Measurements from ENCODE around the gene COQ8B.
A peak's percentile ranks its signal among the peaks of the same experiment; 100 is the strongest.
"Not testable (repeated sequence)": the region's sequence is repeated elsewhere in the genome, so short reads cannot be mapped to it uniquely, and the experiment has no call there.

The COQ8B gene

DNA sequence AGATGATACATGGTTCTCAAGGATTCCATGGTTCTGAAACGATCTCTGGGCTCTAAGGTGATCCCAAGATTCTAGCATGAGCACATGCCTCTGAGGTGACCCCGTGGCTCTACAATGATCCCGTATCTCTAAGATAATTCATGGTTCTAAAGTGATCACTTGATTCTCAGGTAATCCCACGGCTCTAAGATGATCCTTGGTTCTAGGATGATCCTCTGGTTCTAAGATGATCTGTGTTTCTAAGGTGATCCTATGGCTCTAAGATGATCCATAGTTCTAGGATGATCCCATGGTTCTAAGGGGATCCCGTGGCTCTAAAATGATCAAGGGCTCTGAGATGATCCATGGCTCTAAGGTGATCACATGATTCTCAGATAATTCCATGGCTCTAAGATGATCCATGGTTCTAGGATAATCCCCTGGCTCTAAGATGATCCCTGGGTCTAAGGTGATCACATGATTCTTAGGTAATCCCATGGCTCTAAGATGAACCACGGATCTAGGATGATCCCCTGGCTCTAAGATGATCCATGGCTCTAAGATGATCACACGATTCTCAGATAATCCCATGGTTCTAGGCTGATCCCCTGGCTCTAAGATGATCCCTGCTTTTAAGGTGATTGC is 47.6 kb downstream of the COQ8B start:
- no peak for DNase-seq (ENCODE audit: low spot score)

DNA sequence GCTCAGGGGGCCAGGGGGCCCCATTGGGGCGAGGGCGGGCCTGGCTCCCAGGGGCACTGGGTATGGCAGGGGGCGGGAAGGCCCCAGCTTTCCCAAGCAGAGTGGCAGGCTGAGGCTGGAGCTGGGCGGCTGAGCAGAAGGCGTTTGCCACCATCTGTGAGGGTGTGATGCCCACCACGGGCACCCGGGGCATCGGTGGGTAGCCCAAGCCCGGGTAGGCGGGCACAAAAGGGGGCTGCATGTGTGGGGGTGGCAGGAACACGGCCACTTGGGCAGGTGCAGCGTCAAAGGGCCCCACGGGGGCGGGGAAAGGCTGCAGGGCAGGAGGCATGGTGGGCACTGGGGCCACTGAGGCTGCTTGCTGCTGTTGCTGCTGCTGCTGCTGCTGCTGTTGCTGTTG is 49.1 kb downstream of the COQ8B start:
- DNase-seq (ENCODE audit: low spot score), result no peak

DNA sequence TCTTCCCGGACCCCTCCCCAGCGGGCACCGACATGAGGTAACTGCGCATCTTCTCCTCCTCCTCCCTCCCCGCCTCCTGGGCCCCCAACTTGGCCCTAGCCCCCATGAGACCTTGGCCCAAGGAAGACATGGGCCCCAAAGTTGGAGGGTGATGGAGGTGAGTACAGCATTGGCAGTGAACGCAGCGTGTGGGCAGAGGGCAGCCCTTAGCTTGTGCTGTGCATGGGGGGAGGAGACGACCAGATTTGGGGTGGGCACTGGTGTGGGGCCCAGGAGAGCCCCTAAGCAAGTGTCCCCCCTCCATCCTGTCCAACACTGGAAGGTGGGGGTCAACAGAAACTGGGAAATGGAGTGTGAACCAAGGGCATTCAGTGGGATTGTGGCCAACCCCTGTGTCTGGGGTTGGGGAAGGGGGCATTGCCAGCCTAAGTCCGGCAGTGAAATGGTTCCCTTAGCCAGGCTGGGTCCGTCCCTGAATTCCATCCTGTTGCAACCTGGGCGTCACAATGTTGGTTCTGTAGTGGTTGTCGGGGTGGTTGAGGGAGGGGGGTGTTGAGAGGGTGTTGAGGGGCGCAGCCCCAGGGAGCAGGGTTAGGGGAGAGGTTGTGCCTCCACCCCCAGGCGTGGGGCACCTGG is 49.8 kb downstream of the COQ8B start:
- no peak for DNase-seq (ENCODE audit: low spot score)

DNA sequence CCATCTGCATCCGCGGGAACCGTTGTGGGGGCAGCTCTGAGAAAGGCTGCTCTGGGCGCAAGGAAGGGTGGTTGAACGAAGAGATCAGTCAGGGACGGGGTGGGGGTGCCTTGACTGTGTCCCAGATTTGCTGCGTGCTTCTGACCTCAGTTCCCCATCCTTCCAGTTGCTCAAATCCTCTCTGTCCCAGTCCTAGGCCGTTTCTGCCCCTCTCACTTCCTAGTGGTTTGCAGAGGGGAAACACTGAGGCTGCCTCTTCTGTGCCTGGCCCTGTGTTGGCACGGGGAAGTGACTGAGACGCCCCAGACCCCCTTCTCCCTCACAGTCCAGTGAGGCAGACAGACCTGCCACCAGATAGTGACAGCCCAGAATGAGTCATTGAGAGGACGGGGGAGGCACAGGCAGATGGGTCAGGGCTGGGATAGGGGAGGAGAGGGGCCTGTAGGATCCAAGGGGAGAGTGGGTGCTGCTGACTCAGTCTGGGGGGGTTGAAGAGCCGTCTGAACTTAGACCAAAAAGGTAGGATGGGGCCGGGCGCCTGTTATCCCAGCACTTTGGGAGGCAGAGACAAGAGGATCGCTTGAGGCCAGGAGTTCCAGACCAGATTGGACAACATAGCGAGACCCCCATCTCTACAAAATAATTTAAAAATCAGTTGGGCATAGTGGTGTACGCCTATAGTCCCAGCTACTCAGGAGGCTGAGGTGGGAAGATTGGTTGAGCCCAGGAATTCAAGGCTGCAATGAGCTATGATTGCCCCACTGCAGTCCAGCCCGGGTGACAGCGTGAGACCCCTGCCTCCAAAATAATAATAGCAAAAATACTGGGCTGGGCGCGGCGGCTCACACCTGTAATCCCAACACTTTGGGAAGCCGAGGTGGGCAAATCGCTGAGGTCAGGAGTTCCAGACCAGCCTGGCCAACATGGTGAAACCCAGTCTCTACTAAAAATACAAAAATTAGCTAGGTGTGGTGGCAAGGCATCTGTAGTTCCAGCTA is 52.7 kb downstream of the COQ8B start:
- DNase-seq (ENCODE audit: low spot score), result peak; percentile 51

DNA sequence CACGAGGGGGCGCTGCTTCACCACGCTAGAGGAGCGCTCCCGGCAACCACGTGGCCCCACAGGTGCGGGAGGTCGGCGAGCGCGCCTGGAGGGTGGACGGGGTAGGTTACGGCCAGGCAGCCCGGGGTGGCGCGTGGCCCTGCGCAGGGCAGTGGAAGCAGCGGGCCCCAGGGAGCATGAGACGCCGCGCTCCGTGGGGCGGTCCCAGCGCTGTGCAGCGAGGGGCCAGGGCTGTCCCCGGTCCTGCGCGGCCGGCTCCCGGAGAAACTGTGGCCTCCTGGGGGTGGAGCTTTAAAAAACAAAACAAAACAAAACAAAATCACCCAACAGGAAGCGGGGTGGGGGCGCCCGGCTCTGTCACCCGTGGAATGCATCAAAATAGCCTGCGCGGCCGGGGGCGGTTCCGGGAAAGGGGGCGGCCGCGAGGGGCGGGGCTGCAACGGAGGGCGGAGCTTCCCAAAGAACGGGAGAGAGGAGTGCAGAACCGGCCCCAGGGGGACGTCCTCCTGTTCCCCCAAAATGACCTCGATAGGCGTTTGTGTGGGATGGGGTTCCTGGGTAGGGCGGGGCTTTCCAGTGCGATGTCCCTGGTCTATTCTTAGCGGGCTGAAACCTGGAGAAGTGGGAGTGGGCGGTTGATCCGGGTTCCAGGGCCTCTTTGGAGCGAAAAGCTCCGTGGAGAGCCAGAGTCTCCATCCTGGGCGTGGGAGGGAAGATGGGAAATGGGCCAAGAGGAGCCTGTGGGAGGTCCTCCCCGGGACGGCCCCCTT is 53.6 kb downstream of the COQ8B start:
- peak; percentile 88 for DNase-seq (ENCODE audit: low spot score)

DNA sequence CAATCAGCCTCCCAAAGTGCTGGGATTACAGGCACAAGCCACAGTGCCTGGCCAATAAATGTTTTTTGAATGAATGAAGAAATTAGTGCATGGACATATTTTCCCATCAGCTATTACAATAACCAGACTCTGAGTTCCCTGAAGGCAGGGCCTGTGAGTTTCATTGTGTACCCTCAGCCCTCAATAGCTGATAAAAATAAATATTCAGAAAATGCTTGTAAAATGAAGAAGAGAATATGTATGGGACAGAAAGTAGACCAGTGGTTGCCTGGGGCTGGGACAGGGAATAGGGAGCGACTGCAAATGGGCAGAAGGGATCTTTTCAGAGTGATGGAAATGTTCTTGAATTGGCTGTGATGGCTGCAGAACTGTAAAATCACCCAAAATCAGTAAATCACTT is 55.1 kb downstream of the COQ8B start:
- DNase-seq (ENCODE audit: low spot score), result no peak

DNA sequence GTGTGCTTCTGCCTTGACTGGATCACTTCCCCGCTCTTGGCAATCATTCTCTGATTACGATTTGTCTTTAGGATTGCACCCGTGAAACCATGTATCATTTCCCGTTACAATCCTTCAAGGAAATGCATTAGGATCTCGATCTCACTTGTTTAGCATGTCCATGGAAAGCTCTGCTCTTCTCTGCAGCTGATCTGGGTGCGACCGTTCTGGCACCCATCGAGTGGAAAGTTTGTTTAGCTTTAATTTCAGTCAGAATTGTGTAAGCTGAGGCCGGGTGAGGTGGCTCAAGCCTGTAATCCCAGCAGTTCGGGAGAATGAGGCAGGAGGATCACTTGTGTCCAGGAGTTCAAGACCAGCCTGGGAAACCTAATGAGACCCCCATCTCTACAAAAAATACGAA is 57.1 kb downstream of the COQ8B start:
- no peak for DNase-seq (ENCODE audit: low spot score)

DNA sequence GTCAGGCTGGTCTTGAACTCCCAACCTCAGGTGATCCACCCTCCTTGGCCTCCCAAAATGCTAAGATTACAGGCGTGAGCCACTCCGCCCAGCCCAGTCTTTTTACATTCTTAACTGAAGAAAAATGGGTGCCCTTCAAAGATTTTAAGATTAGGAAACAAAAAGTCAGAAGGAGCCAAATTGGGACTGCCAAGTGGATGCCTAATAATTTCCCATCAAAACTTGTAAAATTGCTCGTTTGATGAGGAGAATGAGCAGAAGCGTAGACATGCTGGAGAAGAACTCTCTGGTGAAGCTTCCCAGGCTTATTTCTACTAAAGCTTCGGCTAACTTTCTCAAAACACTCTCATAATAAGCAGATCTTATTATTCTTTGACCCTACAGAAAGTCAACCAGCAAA is 57.6 kb downstream of the COQ8B start:
- no peak for DNase-seq (ENCODE audit: low spot score)

DNA sequence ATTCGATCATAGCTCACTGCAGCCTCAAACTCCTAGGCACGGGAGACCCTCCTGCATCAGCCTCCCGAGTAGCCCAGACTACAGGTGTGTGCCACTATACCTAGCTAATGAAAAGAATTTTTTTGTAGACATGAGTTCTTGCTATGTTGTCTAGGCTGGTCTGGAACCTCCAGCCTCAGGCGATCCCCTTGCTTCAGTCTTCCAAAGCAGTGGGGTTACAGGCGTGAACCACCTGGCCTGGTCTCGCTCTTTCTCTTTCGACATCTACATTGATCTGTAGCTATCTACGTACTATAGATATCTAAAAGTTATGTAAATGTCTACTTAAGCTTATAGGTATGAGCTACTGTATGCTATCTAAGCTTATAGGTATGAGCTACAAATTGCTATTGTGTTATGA is 58.7 kb downstream of the COQ8B start:
- DNase-seq (ENCODE audit: low spot score), result no peak

GRCh38 chr19:40655684-40656083 is 61.0 kb downstream of the COQ8B start:
- DNase-seq (ENCODE audit: low spot score), result not testable (repeated sequence)

GRCh38 chr19:40652303-40652702 is 64.4 kb downstream of the COQ8B start:
- not testable (repeated sequence) for DNase-seq (ENCODE audit: low spot score)

GRCh38 chr19:40650749-40651305 is 65.9 kb downstream of the COQ8B start:
- DNase-seq (ENCODE audit: low spot score), result no peak

GRCh38 chr19:40649903-40650675 is 66.6 kb downstream of the COQ8B start:
- not testable (repeated sequence) for DNase-seq (ENCODE audit: low spot score)

DNA sequence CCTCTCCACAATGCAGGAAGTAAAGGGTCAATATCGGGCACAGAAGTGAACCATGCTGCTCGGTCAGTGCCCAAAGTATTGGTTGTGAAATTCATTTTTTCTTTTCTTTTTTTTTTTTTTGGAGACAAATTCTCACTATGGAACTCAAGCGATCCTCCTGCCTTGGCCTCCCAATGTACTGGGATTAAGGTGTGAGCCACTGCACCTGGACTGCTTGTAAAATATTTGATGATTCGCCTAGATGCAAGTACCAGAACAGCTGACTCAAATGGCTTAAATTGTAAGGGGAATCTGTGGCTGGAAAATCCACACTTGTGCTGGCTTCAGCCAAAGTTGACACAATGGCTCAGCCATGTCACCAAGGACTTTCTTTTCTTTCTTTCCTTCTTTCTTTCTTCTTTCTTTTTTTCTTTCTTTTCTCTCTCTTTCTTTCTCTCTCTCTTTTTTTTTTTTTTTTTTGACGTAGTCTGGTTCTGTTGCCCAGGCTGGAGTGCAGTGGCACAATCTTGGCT is 69.9 kb downstream of the COQ8B start:
- no peak for DNase-seq (ENCODE audit: low spot score)

GRCh38 chr19:40642757-40643305 is 73.9 kb downstream of the COQ8B start:
- no peak for DNase-seq (ENCODE audit: low spot score)

DNA sequence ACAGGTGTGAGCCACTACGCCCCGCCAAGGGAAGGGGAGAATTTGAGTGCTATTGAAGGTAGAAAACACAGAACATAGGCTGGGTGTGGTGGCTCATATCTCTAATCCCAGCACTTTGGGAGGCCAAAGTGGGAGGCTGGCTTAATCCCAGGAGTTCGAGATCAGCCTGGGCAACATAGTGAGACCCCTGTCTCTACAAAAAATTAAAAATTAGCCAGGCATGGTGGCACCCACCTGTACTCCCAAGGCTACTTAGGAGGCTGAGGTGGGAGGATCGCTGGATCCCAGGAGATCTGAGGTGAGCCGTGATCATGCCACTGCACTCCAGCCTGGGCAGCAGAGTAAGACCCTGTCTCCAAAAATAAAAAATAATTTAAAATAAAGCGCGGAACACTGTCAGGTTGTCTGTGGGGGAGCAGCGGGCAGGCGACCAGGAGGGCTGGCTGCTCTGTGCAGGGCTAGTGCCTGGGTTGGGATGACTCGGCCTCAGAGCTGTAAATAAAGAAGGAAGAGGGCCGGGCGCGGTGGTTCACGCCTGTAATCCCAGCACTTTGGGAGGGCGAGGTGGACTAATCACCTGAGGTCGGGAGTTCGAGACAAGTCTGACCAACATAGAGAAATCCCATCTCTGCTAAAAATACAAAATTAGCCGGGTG is 74.5 kb downstream of the COQ8B start:
- DNase-seq (ENCODE audit: low spot score), result no peak
